Measurements from ENCODE around the gene CNMD.

Gene CNMD

DNA sequence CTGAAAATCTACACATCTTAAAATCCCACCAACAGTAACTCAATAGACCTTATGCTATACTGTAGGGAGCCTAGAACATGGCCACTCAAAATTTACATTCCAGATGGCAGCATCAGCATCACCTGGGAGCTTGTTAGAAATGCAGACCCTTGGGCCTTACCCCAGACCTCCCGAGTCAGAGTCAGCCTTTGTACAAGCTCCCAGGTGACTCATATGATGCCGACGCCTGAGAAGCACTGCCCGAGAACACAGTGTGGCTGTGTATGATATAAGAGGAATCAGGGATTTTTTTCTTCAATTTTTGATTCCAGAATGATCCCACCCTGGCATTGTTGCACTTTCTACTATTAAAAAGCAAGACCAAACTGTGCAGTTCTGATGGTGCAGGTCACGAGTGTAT is 35.9 kb upstream of the CNMD start:
- H4K8ac ChIP-seq (ENCODE audit: low read length) = no peak overlapping the region
- H3K9me3 ChIP-seq (ENCODE audit: control insufficient read depth, low read length) = no peaks in the 10 kb centered on the region
- no peak overlapping the region for H3K18ac ChIP-seq (ENCODE audit: low read depth in 1 of 2, low read length in 2 of 2)
- H2BK15ac ChIP-seq (ENCODE audit: low read depth, poor library complexity, severe bottlenecking) = no peak overlapping the region
- H3K9ac ChIP-seq (ENCODE audit: low read length) = no peak overlapping the region
- no peak overlapping the region for H3K23ac ChIP-seq (ENCODE audit: low read length in 2 of 2)
- peaks cover 0 to 5% of the 10 kb centered on the region in 2 experiments for H3K27me3 ChIP-seq (ENCODE audit: control insufficient read depth in 1 of 2, insufficient read depth in 1 of 2, low read length in 2 of 2)
- no peak overlapping the region for H3K27ac ChIP-seq (ENCODE audit: low read length, poor library complexity, severe bottlenecking)
- no peak overlapping the region for H2AFZ ChIP-seq (ENCODE audit: low read depth, low read length)
- H2BK5ac ChIP-seq (ENCODE audit: low read depth, low read length, poor library complexity, severe bottlenecking) = no peak overlapping the region
- no peaks in the 10 kb centered on the region for H3K79me1 ChIP-seq (replicated peaks; ENCODE audit: low read length, poor library complexity, severe bottlenecking)
- H4K91ac ChIP-seq (ENCODE audit: low read length) = no peak overlapping the region
- no peak overlapping the region for H2BK120ac ChIP-seq (ENCODE audit: low read depth, low read length)
- H3K14ac ChIP-seq (ENCODE audit: low read length in 2 of 2) = no peak overlapping the region
- H3K4me1 ChIP-seq (ENCODE audit: control insufficient read depth, insufficient read depth, low read depth, low read length) = no peaks in the 10 kb centered on the region
- no peak overlapping the region for H3K4ac ChIP-seq (ENCODE audit: low read depth in 1 of 2, low read length in 2 of 2)
- H3K4me2 ChIP-seq (ENCODE audit: low read length, poor library complexity, severe bottlenecking) = no peak overlapping the region
- H3K36me3 ChIP-seq (ENCODE audit: control insufficient read depth in 1 of 2, insufficient read depth in 2 of 2, low read depth in 1 of 2, low read length in 2 of 2) = no peaks in the 10 kb centered on the region
- no peak overlapping the region for H2BK12ac ChIP-seq (ENCODE audit: low read length in 2 of 2)
- WGBS = 58% methylated on average over 5 of the region's 5 CpGs
- no peak for DNase-seq
- no peak overlapping the region for H3K4me3 ChIP-seq (ENCODE audit: insufficient read depth in 1 of 2, low read depth in 1 of 2, low read length in 2 of 2)
- H2AK5ac ChIP-seq (ENCODE audit: low read length, severe bottlenecking) = no peak overlapping the region

DNA sequence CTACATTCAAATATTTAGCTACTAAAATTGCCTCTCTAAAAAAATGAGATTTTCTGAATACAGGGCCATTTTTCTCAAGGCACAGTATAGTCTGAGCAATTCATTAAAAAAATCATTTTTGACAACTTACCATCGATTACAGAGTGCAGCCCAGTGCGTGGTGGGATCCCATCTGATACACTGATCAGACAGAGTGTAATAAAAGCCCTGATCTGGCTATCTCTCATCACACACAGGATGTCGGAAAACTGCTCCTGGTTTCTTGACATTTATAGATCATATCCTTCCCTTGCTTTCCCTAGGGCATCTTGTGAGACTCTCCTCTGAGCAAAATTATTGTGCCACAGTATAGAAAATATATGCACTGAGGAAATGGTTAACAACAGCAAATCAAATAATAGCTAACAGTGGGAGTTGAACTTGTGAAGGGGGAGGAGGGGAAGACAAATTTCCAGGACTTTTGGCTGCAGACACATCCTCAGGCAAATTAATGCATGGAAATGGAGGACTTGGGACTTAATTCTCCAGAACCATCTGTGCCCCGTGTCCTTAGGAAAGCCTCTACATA is 28.4 kb upstream of the CNMD start:
- Histone ChIP-seq H4K8ac (ENCODE audit: low read length) (no peak overlapping the region), H3K23ac (ENCODE audit: low read length in 2 of 2) (no peak overlapping the region), H3K79me1 (replicated peaks; ENCODE audit: low read length, poor library complexity, severe bottlenecking) (no peaks in the 10 kb centered on the region), H3K4ac (ENCODE audit: low read depth in 1 of 2, low read length in 2 of 2) (no peak overlapping the region), H3K14ac (ENCODE audit: low read length in 2 of 2) (no peak overlapping the region), H3K27me3 (ENCODE audit: control insufficient read depth in 1 of 2, insufficient read depth in 1 of 2, low read length in 2 of 2) (peaks cover 0 to 5% of the 10 kb centered on the region in 2 experiments), H2BK120ac (ENCODE audit: low read depth, low read length) (no peak overlapping the region), H2BK5ac (ENCODE audit: low read depth, low read length, poor library complexity, severe bottlenecking) (no peak overlapping the region), H4K91ac (ENCODE audit: low read length) (no peak overlapping the region), H3K4me2 (ENCODE audit: low read length, poor library complexity, severe bottlenecking) (no peak overlapping the region), H2BK15ac (ENCODE audit: low read depth, poor library complexity, severe bottlenecking) (no peak overlapping the region), H3K9me3 (ENCODE audit: control insufficient read depth, low read length) (no peaks in the 10 kb centered on the region), H2AFZ (ENCODE audit: low read depth, low read length) (no peak overlapping the region), H3K4me1 (ENCODE audit: control insufficient read depth, insufficient read depth, low read depth, low read length) (no peaks in the 10 kb centered on the region), H3K9ac (ENCODE audit: low read length) (no peak overlapping the region), H3K4me3 (ENCODE audit: insufficient read depth in 1 of 2, low read depth in 1 of 2, low read length in 2 of 2) (no peak overlapping the region), H2AK5ac (ENCODE audit: low read length, severe bottlenecking) (no peak overlapping the region), H3K18ac (ENCODE audit: low read depth in 1 of 2, low read length in 2 of 2) (no peak overlapping the region), H2BK12ac (ENCODE audit: low read length in 2 of 2) (no peak overlapping the region), H3K36me3 (ENCODE audit: control insufficient read depth in 1 of 2, insufficient read depth in 2 of 2, low read depth in 1 of 2, low read length in 2 of 2) (no peaks in the 10 kb centered on the region), H3K27ac (ENCODE audit: low read length, poor library complexity, severe bottlenecking) (no peak overlapping the region)
- DNase-seq = no peak
- WGBS = 61% methylated on average over 3 of the region's 4 CpGs

DNA sequence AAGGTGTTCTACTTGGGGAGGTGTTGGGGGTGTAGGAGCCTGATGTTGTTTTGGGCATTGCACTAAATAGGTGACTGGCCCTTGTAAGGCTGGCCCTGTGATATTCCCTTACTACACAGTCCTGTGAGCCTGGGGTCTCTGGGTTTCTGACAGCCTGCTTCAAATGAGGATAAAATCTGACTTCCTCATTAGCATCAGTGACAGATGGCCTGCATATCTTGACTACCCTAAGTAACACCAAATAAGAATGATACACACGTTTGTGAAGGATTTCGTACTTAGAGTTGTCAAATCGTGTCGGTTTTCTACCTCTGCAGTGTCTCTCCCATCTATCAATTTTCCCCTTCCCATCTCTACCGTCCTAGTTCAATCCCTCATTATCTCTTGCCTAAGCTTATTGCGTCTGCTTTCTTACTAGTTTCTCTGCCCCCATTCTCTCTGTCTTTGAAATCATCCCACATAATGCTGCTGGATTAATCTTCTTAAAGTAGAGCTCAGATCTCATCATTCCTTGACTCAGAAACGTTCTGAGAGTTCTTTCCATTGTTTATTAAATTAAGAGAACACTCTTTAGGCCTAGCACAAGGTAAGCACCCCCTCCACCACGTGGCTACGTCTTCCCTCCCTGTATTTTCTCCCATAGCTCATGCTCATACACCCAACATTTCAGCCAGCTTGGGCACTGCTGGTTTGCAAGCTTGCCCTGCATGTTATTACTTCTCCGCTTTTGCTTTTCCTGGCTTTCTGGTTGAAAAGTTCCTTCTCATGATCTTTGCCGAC is 26.2 kb upstream of the CNMD start:
- Histone ChIP-seq H3K4ac (ENCODE audit: low read depth in 1 of 2, low read length in 2 of 2) (no peak overlapping the region), H2AFZ (ENCODE audit: low read depth, low read length) (no peak overlapping the region), H3K79me1 (replicated peaks; ENCODE audit: low read length, poor library complexity, severe bottlenecking) (no peaks in the 10 kb centered on the region), H3K14ac (ENCODE audit: low read length in 2 of 2) (no peak overlapping the region), H3K27ac (ENCODE audit: low read length, poor library complexity, severe bottlenecking) (no peak overlapping the region), H2BK120ac (ENCODE audit: low read depth, low read length) (no peak overlapping the region), H2BK15ac (ENCODE audit: low read depth, poor library complexity, severe bottlenecking) (no peak overlapping the region), H2BK5ac (ENCODE audit: low read depth, low read length, poor library complexity, severe bottlenecking) (no peak overlapping the region), H3K36me3 (ENCODE audit: control insufficient read depth in 1 of 2, insufficient read depth in 2 of 2, low read depth in 1 of 2, low read length in 2 of 2) (no peaks in the 10 kb centered on the region), H3K18ac (ENCODE audit: low read depth in 1 of 2, low read length in 2 of 2) (no peak overlapping the region), H3K9me3 (ENCODE audit: control insufficient read depth, low read length) (no peaks in the 10 kb centered on the region), H3K9ac (ENCODE audit: low read length) (no peak overlapping the region), H3K27me3 (ENCODE audit: control insufficient read depth in 1 of 2, insufficient read depth in 1 of 2, low read length in 2 of 2) (peaks cover 0 to 5% of the 10 kb centered on the region in 2 experiments), H2BK12ac (ENCODE audit: low read length in 2 of 2) (no peak overlapping the region), H3K4me2 (ENCODE audit: low read length, poor library complexity, severe bottlenecking) (no peak overlapping the region), H2AK5ac (ENCODE audit: low read length, severe bottlenecking) (no peak overlapping the region), H4K8ac (ENCODE audit: low read length) (no peak overlapping the region), H4K91ac (ENCODE audit: low read length) (no peak overlapping the region), H3K4me1 (ENCODE audit: control insufficient read depth, insufficient read depth, low read depth, low read length) (no peaks in the 10 kb centered on the region), H3K4me3 (ENCODE audit: insufficient read depth in 1 of 2, low read depth in 1 of 2, low read length in 2 of 2) (no peak overlapping the region), H3K23ac (ENCODE audit: low read length in 2 of 2) (no peak overlapping the region)
- no peak for DNase-seq
- WGBS = 71% methylated on average over 11 of the region's 11 CpGs

DNA sequence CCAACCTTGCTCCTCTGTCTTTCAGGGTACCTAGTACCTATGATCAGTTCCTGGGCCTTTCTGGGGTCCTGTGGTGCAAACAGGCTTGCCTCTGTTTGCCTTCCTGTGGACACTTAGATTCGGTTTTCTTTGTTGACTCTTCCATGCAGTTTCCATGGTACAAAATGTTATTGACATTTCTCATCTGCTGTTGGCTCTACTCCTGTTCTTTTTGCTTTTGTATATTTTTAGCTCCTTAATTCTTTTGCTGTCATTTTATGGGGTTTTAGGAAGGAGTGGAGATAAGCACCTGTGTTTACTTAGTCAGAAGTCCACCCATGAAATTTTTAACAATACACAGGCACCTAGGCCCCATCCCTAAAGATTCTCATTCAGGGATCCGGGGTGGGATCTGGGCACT is 20.5 kb upstream of the CNMD start:
- no peak overlapping the region for H3K4ac ChIP-seq (ENCODE audit: low read depth in 1 of 2, low read length in 2 of 2)
- no peaks in the 10 kb centered on the region for H3K36me3 ChIP-seq (ENCODE audit: control insufficient read depth in 1 of 2, insufficient read depth in 2 of 2, low read depth in 1 of 2, low read length in 2 of 2)
- no peak overlapping the region for H3K23ac ChIP-seq (ENCODE audit: low read length in 2 of 2)
- H2BK5ac ChIP-seq (ENCODE audit: low read depth, low read length, poor library complexity, severe bottlenecking) = no peak overlapping the region
- H3K4me2 ChIP-seq (ENCODE audit: low read length, poor library complexity, severe bottlenecking) = no peak overlapping the region
- DNase-seq = no peak
- WGBS = 72% methylated on average over 2 of the region's 2 CpGs
- H4K8ac ChIP-seq (ENCODE audit: low read length) = no peak overlapping the region
- no peak overlapping the region for H2AK5ac ChIP-seq (ENCODE audit: low read length, severe bottlenecking)
- H2AFZ ChIP-seq (ENCODE audit: low read depth, low read length) = no peak overlapping the region
- H3K27ac ChIP-seq (ENCODE audit: low read length, poor library complexity, severe bottlenecking) = no peak overlapping the region
- H3K9me3 ChIP-seq (ENCODE audit: control insufficient read depth, low read length) = no peaks in the 10 kb centered on the region
- H3K14ac ChIP-seq (ENCODE audit: low read length in 2 of 2) = no peak overlapping the region
- no peaks in the 10 kb centered on the region for H3K79me1 ChIP-seq (replicated peaks; ENCODE audit: low read length, poor library complexity, severe bottlenecking)
- no peak overlapping the region for H4K91ac ChIP-seq (ENCODE audit: low read length)
- H3K4me3 ChIP-seq (ENCODE audit: insufficient read depth in 1 of 2, low read depth in 1 of 2, low read length in 2 of 2) = no peak overlapping the region
- no peak overlapping the region for H3K18ac ChIP-seq (ENCODE audit: low read depth in 1 of 2, low read length in 2 of 2)
- no peak overlapping the region for H3K9ac ChIP-seq (ENCODE audit: low read length)
- H2BK15ac ChIP-seq (ENCODE audit: low read depth, poor library complexity, severe bottlenecking) = no peak overlapping the region
- H2BK12ac ChIP-seq (ENCODE audit: low read length in 2 of 2) = no peak overlapping the region
- H3K4me1 ChIP-seq (ENCODE audit: control insufficient read depth, insufficient read depth, low read depth, low read length) = no peaks in the 10 kb centered on the region
- H2BK120ac ChIP-seq (ENCODE audit: low read depth, low read length) = no peak overlapping the region
- H3K27me3 ChIP-seq (ENCODE audit: control insufficient read depth in 1 of 2, insufficient read depth in 1 of 2, low read length in 2 of 2) = peaks cover 0 to 5% of the 10 kb centered on the region in 2 experiments
